Heart left ventricle (tissue), 13 donors: ENCODE results near the gene USP47.

Source experiments
- CTCF ChIP-seq, 12 donors: fragments of 200-600 bp; sonication (generic) in 4 of 12; IDR thresholded peaks; one replicate each; pipeline versions ENCODE4 v1.5.0 to v1.8.0; 2018 to 2022; ENCODE audit warnings: antibody characterized with exemption in 12 of 12, mild to moderate bottlenecking in 5 of 12
- POLR2A ChIP-seq, 2 donors: fragments of 450-650 bp; IDR thresholded peaks; one replicate each; pipeline ENCODE4 v1.6.1; 2017; ENCODE audit warnings: antibody characterized with exemption in 2 of 2, mild to moderate bottlenecking in 2 of 2, moderate library complexity in 2 of 2
- donor health status: ischemic (EF 13 %, LVEDD 7.1; RV severe dilation, severe dysfunction).
- donor health status: DM: no; HTN: yes; CAD: no.
- donor health status: DM: no; HTN: no; CAD: no.
- donor health status: ischemic (EF 25% LVEDD 6.9; RV normal size, moderate dysfunction).
- donor health status: ischemic (EF 25% LVEDD 5.7; RV mildly dilated, moderate dysfunction).
- donor health status: ischemic (EF 35%, LVEDD 5.7; RV mildly dilated, moderate dysfunction).
- donor health status: nonischemic (EF 11% LVEDD 7.7; RV severe dilation, severe dysfunction).
- donor health status: DM: yes; HTN: yes; CAD: no.
- donor health status: PGD.
- donor health status: ischemic (EF 29% LVEDD 5.4; RV normal size, mild dysfunction).
- donor health status: nonischemic (EF 23%, LVEDD 6.1; RV moderate dilation, normal function).

- TF ChIP-seq POLR2A (IDR thresholded peaks at IDR 0.05), result no peak
- no peak for TF ChIP-seq CTCF (IDR thresholded peaks at IDR 0.05)
These were observed 164.9 kb downstream of the USP47 start for GRCh38 chr11:12006552-12007229.
